ENCODE measurements around the gene LITAF.
A peak's percentile ranks its signal among the peaks of the same experiment; 100 is the strongest.
"Not testable (repeated sequence)": the region's sequence is repeated elsewhere in the genome, so short reads cannot be mapped to it uniquely, and the experiment has no call there.

The LITAF gene

DNA sequence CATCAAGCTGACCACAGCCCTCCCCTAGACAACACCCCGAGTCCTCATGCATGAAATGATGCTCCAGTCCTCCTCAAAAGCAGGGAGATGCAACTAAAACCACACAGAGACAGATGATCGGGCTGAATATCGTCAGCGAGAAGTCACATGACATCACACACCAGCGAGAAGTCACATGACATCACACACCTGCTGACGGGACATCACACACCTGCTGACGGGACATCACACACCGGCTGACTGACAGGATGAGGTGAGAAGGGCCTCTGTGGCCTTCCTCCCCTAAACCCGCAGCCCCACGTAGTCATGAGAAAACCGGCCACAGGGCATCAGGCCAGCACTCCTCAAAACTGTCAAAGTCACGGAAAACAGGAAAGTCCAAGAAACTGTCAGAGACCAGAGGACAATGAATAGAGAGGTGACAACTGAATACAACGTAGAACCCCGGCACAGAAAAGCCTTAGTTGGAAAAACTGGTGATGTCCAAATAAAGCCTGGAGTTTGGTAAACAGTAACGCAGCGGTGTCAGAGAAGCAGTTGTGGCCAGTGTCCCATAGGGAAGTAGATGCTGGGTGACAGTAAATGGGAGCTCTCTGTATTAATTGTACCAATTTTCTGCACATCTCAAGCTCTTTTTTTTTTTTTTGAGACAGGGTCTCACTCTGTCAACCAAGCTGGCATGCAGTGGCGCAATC lies 14.3 kb downstream of the LITAF start:
- DNase-seq (ENCODE audit: low read depth in 2 of 2): no peak

DNA sequence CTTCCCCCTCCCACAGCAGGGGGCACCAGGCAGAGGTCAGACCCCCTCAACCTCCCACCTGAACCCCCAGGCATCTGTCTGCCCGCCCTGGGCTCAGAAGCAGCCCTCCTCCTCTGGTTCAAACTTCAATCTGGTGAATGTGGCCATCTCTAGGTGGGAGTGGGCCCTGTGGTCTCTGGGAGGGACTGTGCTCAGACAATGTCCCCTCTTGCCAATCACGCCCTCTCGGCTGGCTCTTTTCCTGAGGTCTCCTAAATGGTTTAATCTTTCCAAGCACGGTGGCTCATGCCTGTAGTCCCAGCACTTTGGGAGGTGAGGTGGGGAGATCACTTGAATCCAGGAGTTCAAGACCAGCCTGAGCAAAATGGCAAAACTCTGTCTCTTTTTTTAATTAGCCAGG lies 15.2 kb downstream of the LITAF start:
- no peak for DNase-seq (ENCODE audit: low read depth in 2 of 2)

DNA sequence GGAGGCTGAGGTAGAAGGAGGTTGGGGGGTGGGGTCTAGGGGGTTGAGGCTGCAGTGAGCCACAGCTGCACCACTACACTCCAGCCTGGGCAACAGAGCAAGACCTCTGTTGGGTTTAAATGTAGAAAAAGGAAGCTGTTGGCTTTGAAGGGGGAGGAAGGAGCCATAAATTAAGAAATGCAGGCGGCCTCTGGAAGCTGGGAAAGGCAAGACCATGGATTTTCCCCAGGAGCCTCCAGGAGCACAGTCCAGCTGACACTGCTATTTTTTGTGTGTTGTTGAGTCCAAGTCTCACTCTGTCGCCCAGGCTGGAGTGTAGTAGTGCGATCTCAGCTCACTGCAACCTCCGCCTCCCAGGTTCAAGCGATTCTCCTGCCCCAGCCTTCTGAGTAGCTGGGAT lies 15.9 kb downstream of the LITAF start:
- DNase-seq (ENCODE audit: low read depth in 2 of 2): no peak

DNA sequence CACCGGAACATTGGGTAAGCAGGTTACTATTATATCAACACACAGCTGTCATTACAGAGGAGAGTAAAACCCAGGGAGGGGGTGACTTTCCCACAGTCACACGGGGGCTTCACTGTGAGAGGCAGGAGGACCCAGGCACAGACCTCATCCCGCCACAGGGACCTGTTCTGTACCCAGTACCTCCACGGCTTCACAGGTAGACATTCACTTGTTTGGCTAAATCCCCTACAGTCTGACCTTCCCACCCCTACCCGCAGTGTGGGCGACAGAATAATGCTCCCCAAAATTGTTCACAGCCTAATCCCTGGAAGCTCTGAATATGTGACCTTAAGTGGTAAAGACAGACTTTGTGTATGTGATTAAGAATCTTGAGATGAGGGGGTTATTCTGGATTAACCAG lies 16.5 kb downstream of the LITAF start:
- no peak for DNase-seq (ENCODE audit: low read depth in 2 of 2)

DNA sequence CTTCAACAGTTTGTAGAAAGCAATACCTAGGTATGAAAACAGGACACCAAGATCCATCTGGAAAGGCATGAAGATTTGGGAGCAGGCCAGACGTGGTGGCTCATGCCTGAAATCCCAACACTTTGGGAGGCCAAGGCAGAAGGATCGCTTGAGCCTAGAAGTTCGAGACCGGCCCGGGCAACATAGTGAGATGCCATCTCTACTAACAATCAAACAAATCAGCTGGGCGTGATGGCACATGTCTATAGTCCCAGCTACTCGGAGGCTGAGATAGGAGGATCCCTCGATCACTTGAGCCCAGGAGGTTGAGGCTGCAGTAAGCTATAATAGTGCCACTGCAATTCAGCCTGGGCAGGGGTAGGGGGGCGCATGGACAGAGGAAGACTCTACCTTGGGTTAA lies 20.3 kb downstream of the LITAF start:
- DNase-seq (ENCODE audit: low read depth in 2 of 2): no peak

DNA sequence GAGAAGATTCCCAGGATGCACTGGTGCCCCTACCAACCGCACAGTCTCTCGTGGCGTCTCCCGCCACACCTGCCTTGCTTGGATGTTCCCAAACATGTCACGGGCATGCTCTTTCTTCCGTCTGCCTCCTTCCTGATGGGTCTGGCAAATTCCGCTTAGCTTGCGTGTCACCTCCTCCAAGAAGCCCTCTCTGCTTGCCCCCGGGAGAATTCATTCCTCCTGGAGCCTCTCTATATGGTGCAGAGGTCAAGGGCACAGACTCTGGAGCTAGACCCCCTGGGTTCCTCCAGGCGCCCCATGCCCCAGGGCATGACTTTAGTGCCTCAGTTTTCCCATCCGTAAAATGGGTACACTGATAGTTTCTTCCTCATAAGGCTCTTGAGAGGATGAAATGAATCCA lies 21.1 kb downstream of the LITAF start:
- no peak for DNase-seq (ENCODE audit: low read depth in 2 of 2)

DNA sequence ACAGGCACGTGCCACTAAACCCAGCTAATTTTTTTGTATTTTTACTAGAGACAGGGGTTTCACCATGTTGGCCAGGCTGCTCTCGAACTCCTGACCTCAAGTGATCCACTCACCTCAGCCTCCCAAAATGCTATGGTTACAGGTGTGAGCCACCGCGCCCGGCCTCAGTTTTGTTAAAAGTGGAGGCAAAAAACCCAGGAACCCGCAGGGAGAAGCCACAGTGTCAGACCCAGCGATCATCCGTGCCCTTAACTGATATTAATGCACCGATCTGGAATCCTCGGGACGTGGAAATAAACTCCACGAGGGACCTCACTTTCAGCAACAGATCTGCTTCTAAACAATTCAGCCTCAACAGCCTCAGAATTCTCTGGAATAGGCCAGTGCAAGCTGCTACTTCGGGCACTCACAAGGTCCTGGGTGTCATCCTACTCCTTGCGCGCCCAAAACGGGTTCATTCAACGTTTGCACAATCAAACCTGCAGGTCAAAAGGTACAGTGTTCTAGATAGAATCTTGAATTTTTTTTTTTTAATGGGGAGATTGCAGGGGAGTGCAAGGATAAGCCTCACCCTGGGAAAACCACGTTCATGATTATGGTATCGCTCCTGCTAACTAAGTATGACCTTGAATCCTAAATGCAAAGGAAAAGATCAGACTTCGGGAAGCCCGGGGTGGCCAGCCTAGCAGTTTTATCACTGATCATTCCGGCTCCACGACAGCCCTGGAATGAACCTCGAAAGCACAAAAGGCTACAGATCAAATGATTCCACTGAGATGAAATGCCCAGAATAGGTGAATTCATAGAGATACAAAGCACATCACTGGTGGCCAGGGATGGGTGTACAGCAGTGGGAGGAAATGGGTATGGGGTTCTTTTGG lies 22.4 kb downstream of the LITAF start:
- no peak for DNase-seq (ENCODE audit: low read depth in 2 of 2)

DNA sequence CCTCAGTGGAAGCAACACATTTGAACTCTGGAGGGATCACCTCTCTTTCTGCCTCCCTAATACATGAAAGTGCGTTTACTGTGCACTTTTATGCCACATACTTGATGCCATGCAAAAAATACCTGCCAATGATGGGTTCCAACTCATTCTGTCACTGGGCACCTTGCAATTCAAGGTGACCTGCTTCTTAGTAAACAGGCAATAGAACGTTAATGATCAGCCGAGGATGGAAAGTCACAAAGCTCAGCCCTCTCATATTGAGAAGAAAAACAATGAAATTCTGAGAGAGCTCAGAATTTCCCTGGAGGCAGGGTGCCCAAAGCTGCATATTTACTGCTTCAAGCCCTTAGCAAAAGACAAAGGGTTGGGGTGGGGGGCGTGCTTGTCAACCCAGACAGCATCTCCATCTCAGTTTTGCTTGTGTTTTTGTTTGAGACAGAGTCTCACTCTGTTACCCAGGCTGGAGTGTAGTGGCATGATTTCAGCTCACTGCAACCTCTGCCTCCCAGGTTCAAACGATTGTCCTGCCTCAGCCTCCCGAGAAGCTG lies 23.2 kb downstream of the LITAF start:
- no peak for DNase-seq (ENCODE audit: low read depth in 2 of 2)

DNA sequence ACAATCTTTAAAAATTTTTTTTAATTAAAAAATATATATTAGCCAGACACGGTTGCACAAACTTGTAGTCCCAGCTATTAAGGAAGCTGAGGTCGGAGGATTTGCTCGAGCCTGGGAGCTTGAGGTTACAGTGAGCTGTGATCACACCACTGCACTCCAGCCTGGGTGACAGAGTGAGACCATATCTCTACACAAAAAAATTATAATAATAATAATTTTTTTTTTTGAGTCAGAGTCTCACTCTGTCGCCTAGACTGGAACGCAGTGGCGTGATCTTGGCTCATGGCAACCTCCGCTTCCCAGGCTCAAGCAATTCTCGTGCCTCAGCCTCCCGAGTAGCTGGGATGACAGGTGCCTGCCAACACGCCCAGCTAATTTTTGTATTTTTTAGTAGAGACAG lies 23.8 kb downstream of the LITAF start:
- no peak for DNase-seq (ENCODE audit: low read depth in 2 of 2)

DNA sequence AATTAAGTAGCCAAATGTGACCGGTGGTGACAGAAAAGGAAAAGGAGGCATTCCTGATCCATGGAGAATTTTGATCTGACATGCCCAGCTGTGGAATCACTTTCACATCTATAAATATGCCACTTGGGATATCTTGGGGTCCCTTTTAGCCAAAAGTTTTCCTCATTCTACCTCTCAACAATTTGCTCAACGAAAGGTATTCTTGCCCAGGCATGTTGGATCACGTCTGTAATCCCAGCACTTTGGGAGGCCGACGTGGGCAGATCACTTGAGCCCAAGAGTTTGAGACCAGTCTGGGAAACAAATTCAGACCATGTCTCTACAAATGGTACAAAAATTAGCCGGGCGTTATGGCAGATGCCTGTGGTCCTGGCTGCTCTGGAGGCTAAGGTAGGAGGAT lies 24.3 kb downstream of the LITAF start:
- no peak for DNase-seq (ENCODE audit: low read depth in 2 of 2)

DNA sequence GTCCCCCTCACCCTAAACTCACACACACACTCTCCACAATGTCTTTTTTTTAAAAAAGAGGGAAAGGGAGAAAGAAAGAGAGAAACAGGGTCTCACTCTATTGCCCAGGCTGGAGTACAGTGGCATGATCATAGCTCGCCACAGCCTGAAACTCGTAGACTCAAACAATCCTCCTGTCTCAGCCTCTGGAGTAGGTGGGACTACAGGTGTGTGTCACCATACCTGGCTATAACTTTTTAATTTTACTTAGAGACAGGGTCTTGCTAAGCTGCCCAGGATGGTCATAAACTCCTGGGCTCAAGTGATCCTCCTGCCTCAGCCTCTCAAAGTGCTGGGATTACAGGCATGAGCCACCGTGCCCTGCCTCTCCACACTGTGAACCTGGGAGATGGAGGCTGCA lies 24.9 kb downstream of the LITAF start:
- no peak for DNase-seq (ENCODE audit: low read depth in 2 of 2)

DNA sequence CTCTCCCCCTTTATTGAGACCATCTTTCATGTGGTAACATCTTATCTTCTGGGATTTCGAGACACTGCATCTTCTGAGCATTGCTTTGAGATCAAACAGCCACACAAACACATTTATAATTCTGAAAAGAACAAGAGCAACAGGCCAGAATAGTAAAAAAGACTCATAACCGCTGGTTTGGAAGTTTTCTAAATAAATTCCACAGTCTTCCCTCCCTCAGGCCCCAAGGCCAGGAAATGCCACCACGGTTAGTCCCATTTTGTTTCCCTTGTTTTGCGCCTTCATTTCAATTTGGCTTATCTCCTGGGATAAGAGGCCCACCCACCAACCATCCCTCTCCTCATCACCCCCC lies 25.3 kb downstream of the LITAF start:
- no peak for DNase-seq (ENCODE audit: low read depth in 2 of 2)

DNA sequence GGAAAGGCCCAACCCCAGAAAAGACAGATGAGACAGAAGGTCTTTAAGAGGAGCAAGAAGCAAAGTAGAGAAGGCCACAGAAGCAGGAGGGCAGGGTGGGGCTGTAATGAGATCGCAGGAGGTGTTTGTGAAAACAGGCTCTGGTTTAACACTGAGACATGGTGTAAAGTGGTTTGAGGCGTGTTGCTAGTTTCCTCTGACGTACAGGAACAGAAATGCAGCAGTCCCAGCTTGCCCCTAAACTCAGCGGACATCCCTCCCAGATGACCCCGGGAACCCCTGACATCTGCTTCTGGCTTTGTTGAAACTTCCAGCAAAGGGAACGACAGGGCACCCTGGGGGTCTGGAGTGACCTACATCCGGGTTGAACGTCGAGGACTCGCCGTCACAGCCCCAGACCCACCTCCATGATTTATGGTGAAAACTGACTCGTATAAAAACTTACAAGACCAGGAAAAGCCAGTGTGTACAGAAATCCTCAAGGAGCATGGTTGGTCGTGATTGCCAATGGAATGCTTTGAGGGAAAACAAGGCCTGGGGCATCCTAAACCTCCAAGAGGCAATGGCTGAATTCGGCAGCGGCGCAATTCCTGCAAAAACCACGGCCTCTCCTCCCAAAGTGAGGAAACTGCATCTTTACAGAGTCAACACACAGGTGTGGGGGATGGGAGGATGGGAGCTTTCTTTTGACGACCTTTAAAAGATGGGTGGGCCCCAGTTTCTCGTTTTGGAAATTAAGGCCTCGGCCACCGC lies 25.8 kb downstream of the LITAF start:
- peak in 1 of 2 donors; percentile 16 for DNase-seq (ENCODE audit: low read depth in 2 of 2)

DNA sequence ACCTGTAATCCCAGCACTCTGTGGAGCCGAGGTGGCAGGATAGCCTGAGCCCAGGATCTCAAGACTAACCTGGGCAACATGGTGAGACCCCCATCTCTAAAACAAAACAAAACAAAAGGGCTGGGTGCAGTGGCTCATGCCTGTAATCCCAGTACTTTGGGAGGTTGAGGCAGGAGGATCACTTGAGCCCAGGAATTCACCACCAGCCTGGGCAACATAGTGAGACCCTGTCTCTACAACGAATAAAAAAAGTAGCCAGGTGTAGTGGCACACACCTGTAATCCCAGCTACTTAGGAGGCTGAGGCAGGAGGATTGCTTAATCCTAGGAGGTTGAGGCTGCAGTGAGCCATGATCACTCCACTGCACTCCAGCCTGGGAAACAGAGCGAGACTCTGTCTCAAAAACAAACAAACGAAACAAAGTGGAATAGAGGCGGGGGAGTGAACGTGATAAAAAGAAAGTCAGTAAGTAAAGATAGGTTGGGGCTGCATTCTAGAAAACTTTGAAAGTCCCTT lies 28.4 kb downstream of the LITAF start:
- not testable (repeated sequence) for DNase-seq (ENCODE audit: low read depth in 2 of 2)

DNA sequence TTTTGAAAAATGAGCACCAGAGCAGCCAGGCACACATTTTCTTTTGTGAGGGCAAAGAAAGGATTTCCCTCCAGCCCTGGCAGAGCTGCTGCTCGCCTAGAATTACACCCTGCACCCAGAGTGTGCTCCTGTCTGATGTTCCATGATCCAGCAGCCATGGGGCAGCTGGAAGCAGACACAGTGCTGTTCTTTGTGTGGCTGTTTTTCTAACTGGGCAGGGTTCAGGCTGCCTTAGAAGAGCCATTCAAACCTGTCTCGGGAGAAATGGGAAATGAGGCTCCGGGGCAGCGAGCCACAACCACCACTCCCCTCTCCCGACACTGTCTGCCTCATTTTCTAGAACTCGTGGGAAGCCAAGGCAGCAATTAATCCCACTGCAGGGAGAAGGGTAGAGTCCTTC lies 28.9 kb downstream of the LITAF start:
- no peak for DNase-seq (ENCODE audit: low read depth in 2 of 2)

DNA sequence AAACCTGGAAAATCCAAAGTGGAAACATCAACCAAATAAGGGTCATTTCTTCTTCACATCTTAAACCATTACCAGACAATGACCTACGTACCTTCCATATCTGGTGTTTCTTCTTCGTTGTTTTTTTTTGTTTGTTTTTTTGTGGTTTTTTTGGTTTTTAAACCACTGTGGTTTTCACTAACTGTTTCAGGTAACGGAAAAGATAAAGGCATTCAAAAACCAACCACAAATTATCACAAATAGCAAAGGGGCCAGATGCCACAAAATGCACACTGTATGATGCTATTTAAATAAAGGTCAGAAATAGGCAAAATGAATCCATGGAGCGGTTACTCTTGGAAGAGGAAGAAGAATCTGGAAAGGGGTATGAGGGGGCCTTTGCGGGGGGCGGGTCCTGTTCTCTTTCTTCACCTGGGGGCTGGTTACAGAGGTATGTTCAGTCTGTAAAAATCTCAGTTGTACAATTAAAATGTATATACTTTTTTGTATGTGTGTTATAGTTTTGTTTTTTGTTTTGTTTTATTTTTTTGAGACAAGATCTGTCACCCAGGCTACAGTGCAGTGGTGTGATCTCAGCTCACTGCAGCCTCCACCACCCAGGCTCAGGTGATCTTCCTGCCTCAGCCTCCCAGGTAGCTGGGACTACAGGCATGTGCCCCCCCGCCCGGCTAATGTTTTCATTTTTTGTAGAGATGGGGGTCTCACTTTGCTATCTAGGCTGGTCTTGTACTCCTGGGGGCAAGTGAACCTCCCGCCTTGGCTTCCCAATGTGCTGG lies 29.6 kb downstream of the LITAF start:
- no peak for DNase-seq (ENCODE audit: low read depth in 2 of 2)

DNA sequence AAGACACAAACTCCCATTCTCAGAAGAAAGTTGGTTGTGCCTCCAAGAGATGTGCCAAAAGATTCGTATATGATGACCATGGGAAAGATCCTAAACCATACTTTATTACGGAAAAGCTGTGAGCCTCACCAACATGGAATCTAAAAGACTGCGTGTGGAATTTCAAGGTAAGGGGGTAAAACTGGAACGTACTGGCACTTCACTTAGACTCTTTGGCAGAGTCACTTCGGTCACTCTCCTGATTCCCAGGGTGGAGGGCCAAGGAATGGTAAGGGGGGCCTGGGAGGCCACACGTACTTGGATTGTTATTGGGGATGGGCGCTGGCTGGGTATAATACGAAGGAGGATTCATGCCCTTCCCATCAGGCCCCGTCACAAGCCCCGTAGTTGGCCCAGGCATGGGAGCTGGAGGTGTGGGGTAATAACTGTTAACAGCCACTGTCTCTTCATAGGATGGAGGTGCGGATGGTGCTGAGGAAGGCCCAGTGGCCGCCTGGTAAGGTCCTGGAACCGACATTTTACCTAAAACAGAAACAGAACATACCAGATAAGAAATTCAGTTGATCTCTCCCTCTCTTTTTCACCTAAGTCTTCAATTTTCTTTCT lies 30.4 kb downstream of the LITAF start:
- DNase-seq (ENCODE audit: low read depth in 2 of 2): no peak

DNA sequence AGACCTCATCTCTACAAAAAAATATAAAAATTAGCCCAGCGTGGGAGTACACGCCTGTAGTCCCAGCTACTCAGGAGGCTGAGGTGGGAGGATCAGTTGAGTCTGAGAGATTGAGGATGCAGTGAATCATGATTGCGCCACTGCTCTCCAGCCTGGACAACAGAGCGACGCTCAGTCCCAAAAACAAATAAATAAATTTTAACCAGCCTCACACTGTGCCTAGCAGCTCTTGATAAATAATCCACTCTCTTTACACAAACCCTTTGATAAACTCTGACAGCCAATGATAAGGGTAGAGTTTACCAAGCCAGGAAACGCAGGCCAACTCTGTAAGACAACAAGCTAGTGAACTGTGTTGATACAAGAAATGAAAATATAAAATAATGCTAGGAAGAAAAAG lies 32.7 kb downstream of the LITAF start:
- no peak for DNase-seq (ENCODE audit: low read depth in 2 of 2)

DNA sequence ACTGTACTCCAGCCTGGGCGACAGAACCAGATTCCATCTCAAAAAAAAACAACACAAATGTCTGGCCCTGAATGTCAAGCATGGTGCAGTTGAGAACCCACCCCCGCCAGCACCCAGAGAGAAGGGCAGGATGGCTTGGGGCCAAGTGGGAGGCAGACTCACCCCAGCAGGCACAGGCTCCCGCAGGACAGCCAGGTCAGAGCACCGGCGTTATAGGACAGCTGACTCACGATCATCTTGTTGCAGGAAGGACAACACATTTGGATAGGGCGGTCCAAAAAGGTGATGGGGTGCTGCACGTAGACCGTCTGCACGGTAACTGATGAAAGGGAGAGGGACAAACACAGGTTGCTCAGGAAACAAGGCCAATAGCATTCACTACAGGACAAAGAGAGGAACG lies 33.3 kb downstream of the LITAF start:
- DNase-seq (ENCODE audit: low read depth in 2 of 2): no peak

DNA sequence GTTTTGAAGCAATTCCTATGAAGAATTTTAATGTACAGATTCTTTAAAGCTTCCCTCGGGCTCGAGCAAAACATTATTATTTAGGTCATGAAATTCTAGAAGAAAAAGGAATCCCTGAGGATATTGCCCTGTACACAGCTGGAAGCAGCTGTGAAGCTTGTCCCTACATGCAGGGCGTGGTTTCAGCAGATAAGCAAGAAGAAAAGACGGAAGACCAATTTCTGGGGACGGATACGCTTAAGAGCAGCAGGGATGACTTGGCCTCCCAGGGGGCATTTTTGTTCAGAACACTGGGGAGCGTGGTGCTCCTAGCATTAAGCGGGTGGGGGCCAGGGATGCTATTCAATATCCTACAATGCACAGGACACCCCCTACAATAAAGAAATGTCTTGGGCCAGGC lies 34.3 kb downstream of the LITAF start:
- DNase-seq (ENCODE audit: low read depth in 2 of 2): no peak

DNA sequence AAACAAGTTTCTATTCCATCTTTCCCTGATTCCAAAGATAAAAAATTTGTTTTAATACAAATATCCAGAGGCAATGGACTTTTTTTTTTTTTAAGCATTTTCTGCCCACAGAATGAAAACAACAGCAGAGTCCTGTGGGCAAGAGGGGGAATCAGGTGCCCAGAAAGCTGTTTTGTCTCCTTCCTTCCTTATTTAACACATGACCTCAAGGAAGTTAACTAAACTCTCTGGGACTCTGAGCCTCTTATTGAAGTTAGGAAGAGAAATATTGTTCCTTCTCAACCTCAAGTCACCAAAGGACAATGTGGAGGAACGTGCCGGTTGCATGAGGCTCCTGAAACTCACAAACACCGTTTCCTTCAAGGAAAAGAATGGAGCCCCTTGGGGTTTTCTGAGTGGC lies 34.9 kb downstream of the LITAF start:
- DNase-seq (ENCODE audit: low read depth in 2 of 2): no peak
